ENCODE results near the gene PTRH2.
"Not testable (repeated sequence)": the region's sequence is repeated elsewhere in the genome, so short reads cannot be mapped to it uniquely, and the experiment has no call there.

The PTRH2 gene

GRCh38 chr17:59668816-59669215 lies 38.4 kb downstream of the PTRH2 start:
- FAIRE-seq = peak; percentile 51

- FAIRE-seq = no peak
Observed at GRCh38 chr17:59666235-59666634, 41.0 kb downstream of the PTRH2 start.

GRCh38 chr17:59656624-59657023 lies 50.6 kb downstream of the PTRH2 start:
- FAIRE-seq = not testable (repeated sequence)

GRCh38 chr17:59652119-59652518 lies 55.1 kb downstream of the PTRH2 start:
- FAIRE-seq = no peak

- FAIRE-seq = no peak
Observed at GRCh38 chr17:59651346-59651745, 55.9 kb downstream of the PTRH2 start.

- no peak for FAIRE-seq
Observed at GRCh38 chr17:59650642-59651041, 56.6 kb downstream of the PTRH2 start.

GRCh38 chr17:59649886-59650285 lies 57.3 kb downstream of the PTRH2 start:
- no peak for FAIRE-seq

All from colon (tissue), 2 donors.